Suprapubic skin (tissue), 4 donors: ENCODE measurements around the gene FUZ. TPM values are rescaled to one million over a fixed set of nuclear protein-coding genes. Genes with fewer than 3 reads are reported as not detected.

Experiments used
- DNase-seq, 2 donors: peaks; one replicate each; pipeline ENCODE4 v3.0.0-alpha.2; 2019; ENCODE audit warnings: low spot score in 2 of 2
- H3K27ac ChIP-seq: fragments of 200-600 bp; sonication (generic); one replicate; pipeline ENCODE4 v1.5.1; 2019
- H3K27me3 ChIP-seq: fragments of 200-600 bp; sonication (generic); one replicate; pipeline ENCODE4 v1.5.1; 2019
- H3K36me3 ChIP-seq: fragments of 200-600 bp; sonication (generic); one replicate; pipeline ENCODE4 v1.5.1; 2019
- H3K4me1 ChIP-seq: fragments of 200-600 bp; sonication (generic); one replicate; pipeline ENCODE4 v1.5.1; 2019
- H3K4me3 ChIP-seq: fragments of 200-600 bp; sonication (generic); one replicate; pipeline ENCODE4 v1.5.1; 2019; ENCODE audit warnings: mild to moderate bottlenecking
- H3K9me3 ChIP-seq: fragments of 200-600 bp; sonication (generic); one replicate; pipeline ENCODE4 v1.5.1; 2019
- CTCF ChIP-seq, 2 donors: fragments of 200-600 bp in 1 of 2; fragments of 450-650 bp in 1 of 2; sonication (generic) in 1 of 2; IDR thresholded peaks; one replicate each; pipeline ENCODE4 v1.5.1; 2016 to 2019; ENCODE audit warnings: antibody characterized with exemption in 2 of 2, mild to moderate bottlenecking in 1 of 2, moderate library complexity in 1 of 2
- EP300 ChIP-seq: sonication (generic); formaldehyde crosslinking; IDR thresholded peaks from one replicate; pipeline ENCODE4 v1.6.1; 2017; ENCODE audit warnings: antibody characterized with exemption
- POLR2A ChIP-seq, 2 donors: fragments of 450-650 bp; IDR thresholded peaks; one replicate each; pipeline ENCODE4 v1.6.1; 2017; ENCODE audit warnings: antibody characterized with exemption in 2 of 2, mild to moderate bottlenecking in 2 of 2, moderate library complexity in 2 of 2
- POLR2AphosphoS5 ChIP-seq, 3 donors: sonication (generic); formaldehyde crosslinking; IDR thresholded peaks; one replicate each; pipeline ENCODE4 v1.6.1; 2017; ENCODE audit warnings: antibody characterized with exemption in 3 of 3
- WGBS: methylation state at CpG from one replicate; pipeline ENCODE4 v1.1.5; 2018; 5-methylcytosine and 5-hydroxymethylcytosine counted together
- total RNA-seq, 4 donors: library from RNA; depleted of rRNA; stranded (reverse); fragments of >200 nt; gene quantifications; one replicate each; pipeline ENCODE4 v1.1.0, GENCODE V29; 2016

Gene FUZ
- total RNA-seq, 4 donors from 2014 or later: 9.4 to 24.2 (median 14.4) TPM

GRCh38 chr19:49767381-49767780 lies 45.7 kb downstream of the FUZ start:
- no peaks in the 10 kb centered on the region for H3K36me3 ChIP-seq
- peak overlapping the region; percentile 94 for H3K4me3 ChIP-seq
- H3K4me1 ChIP-seq: peaks cover 37% of the 10 kb centered on the region
- no peak for TF ChIP-seq POLR2A (IDR thresholded peaks at IDR 0.05)
- no peak for TF ChIP-seq EP300
- no peak for TF ChIP-seq POLR2AphosphoS5 (IDR thresholded peaks at IDR 0.05)
- no peak for TF ChIP-seq CTCF (IDR thresholded peaks at IDR 0.05)
- no peaks in the 10 kb centered on the region for H3K27me3 ChIP-seq
- under 1% methylated on average over 9 of the region's 9 CpGs for WGBS
- peak overlapping the region; percentile 79 for H3K27ac ChIP-seq
- no peaks in the 10 kb centered on the region for H3K9me3 ChIP-seq
- no peak for DNase-seq

- Histone ChIP-seq H3K4me3 (peak within 1 kb of the TSS; percentile 94), H3K27ac (peak within 1 kb of the TSS; percentile 93), H3K27me3 (no peaks in the 10 kb centered on the region), H3K9me3 (no peaks in the 10 kb centered on the region), H3K4me1 (peaks cover 39% of the 10 kb centered on the region), H3K36me3 (no peaks in the 10 kb centered on the region)
- 7% methylated on average over 10 of the region's 38 CpGs for WGBS
- TF ChIP-seq POLR2A (IDR thresholded peaks at IDR 0.05) (no peak), EP300 (no peak), POLR2AphosphoS5 (IDR thresholded peaks at IDR 0.05) (peak in 1 of 3 donors; percentile 14)
- no peak for DNase-seq
Measured at GRCh38 chr19:49766930-49767299, 46.2 kb downstream of the FUZ start, which contains the start of gene AP2A1. TSS of gene AP2A1 (plus strand) at chr19:49767001. CDS start at chr19:49767134, 133 bp downstream.

- no peaks in the 10 kb centered on the region for H3K27me3 ChIP-seq
- H3K36me3 ChIP-seq: no peaks in the 10 kb centered on the region
- peak overlapping the region; percentile 93 for H3K27ac ChIP-seq
- DNase-seq: peak; percentile 100
- peak overlapping the region; percentile 94 for H3K4me3 ChIP-seq
- WGBS: 2% methylated on average over 27 of the region's 53 CpGs
- TF ChIP-seq POLR2A (IDR thresholded peaks at IDR 0.05): peak in 1 of 2 donors; percentile 53
- TF ChIP-seq POLR2AphosphoS5 (IDR thresholded peaks at IDR 0.05): peak in 2 of 3 donors; percentile 33 to 71
- TF ChIP-seq EP300: no peak
- peaks cover 42% of the 10 kb centered on the region for H3K4me1 ChIP-seq
- no peaks in the 10 kb centered on the region for H3K9me3 ChIP-seq
Measured at GRCh38 chr19:49766007-49766929, 46.8 kb downstream of the FUZ start.

GRCh38 chr19:49764341-49764740 lies 48.8 kb downstream of the FUZ start:
- no peaks in the 10 kb centered on the region for H3K27me3 ChIP-seq
- H3K27ac ChIP-seq: no peak overlapping the region
- no peaks in the 10 kb centered on the region for H3K9me3 ChIP-seq
- H3K4me3 ChIP-seq: no peak overlapping the region
- WGBS: 62% methylated on average over 8 of the region's 8 CpGs
- peaks cover 39% of the 10 kb centered on the region for H3K4me1 ChIP-seq
- TF ChIP-seq POLR2A (IDR thresholded peaks at IDR 0.05): no peak
- TF ChIP-seq CTCF (IDR thresholded peaks at IDR 0.05): no peak
- TF ChIP-seq POLR2AphosphoS5 (IDR thresholded peaks at IDR 0.05): no peak
- TF ChIP-seq EP300: no peak
- DNase-seq: no peak
- H3K36me3 ChIP-seq: no peaks in the 10 kb centered on the region

GRCh38 chr19:49763230-49763629 lies 49.9 kb downstream of the FUZ start, which contains the start of gene TSKS:
TSS of gene TSKS (minus strand) at chr19:49763306. CDS start at chr19:49763247, 59 bp downstream.
- H3K4me3 ChIP-seq: no peak within 1 kb of the TSS
- DNase-seq: no peak
- H3K9me3 ChIP-seq: no peaks in the 10 kb centered on the region
- no peak for TF ChIP-seq POLR2A (IDR thresholded peaks at IDR 0.05)
- TF ChIP-seq POLR2AphosphoS5 (IDR thresholded peaks at IDR 0.05): no peak
- no peak for TF ChIP-seq CTCF (IDR thresholded peaks at IDR 0.05)
- TF ChIP-seq EP300: no peak
- H3K4me1 ChIP-seq: peaks cover 29% of the 10 kb centered on the region
- 79% methylated on average over 6 of the region's 6 CpGs for WGBS
- no peaks in the 10 kb centered on the region for H3K36me3 ChIP-seq
- no peak within 1 kb of the TSS for H3K27ac ChIP-seq
- no peaks in the 10 kb centered on the region for H3K27me3 ChIP-seq

- WGBS: 52% methylated on average over 14 of the region's 16 CpGs
- no peak for TF ChIP-seq POLR2A (IDR thresholded peaks at IDR 0.05)
- TF ChIP-seq CTCF (IDR thresholded peaks at IDR 0.05): no peak
- TF ChIP-seq POLR2AphosphoS5 (IDR thresholded peaks at IDR 0.05): no peak
- TF ChIP-seq EP300: no peak
- DNase-seq: no peak
- no peak overlapping the region for H3K4me3 ChIP-seq
- peak overlapping the region; percentile 64 for H3K27ac ChIP-seq
- peaks cover 19% of the 10 kb centered on the region for H3K4me1 ChIP-seq
- H3K9me3 ChIP-seq: no peaks in the 10 kb centered on the region
- no peaks in the 10 kb centered on the region for H3K27me3 ChIP-seq
- H3K36me3 ChIP-seq: no peaks in the 10 kb centered on the region
Measured at GRCh38 chr19:49761625-49762311, 51.3 kb downstream of the FUZ start.
